ENCODE data around the gene PPP1R26. TPM values are rescaled to one million over a fixed set of nuclear protein-coding genes. Genes with fewer than 3 reads are reported as not detected.
"Not testable (repeated sequence)": the region's sequence is repeated elsewhere in the genome, so short reads cannot be mapped to it uniquely, and the experiment has no call there.

Gene PPP1R26
- polyA plus RNA-seq, 2 donors, result 4.7 to 6.4 TPM

DNA sequence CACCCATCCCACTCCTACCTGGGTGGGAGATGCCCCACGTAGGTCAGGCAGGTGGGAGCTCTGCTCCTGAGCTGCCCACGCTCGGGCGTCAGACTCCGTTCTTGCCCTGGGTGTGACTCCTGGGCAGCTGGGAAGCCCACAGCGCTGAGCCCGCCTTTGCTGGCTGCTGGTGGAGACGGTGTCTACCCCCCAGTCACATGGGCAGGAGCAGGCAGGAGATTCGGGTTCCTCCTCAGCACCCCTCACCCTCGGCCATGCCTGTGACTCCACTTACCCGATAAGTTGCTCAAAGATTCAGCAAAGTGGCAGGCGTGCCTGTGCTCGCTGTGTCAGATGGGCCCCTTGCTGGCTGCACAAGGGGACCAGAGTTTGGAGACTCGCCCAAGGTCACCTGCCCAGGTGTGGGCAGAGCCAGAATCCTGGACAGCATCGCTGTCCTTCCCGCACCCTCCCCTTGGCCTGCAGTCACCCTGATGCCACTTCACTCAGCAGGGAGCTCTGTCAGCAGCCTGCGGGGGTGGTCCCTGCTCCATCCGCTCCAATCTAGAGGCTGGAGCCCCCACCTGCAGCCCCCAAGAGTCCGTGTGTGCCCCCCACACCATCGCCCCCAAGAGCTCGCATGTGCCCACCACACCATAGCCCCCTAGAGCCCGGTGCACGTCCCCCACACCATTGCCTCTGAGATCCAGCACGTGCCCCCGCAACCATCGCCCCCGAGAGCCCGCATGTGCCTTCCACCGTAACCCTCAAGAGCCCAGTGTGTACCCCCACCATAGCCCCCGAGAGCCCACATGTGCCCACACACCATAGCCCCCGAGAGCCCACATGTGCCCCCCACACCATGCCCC is 45.9 kb downstream of the PPP1R26 start:
- H3K9me3 ChIP-seq (ENCODE audit: control insufficient read depth in 2 of 2, insufficient read depth in 1 of 2, low read depth in 1 of 2, low read length in 1 of 2), result no peaks in the 10 kb centered on the region
- WGBS, 2 donors, result 80 to 81% methylated on average over 31 of the region's 31 CpGs
- H3K27ac ChIP-seq (ENCODE audit: low read depth in 2 of 2, low read length in 1 of 2), result no peak overlapping the region
- H3K36me3 ChIP-seq (ENCODE audit: control insufficient read depth in 2 of 2, insufficient read depth in 2 of 2, low read length in 1 of 2), result no peaks in the 10 kb centered on the region
- no peaks in the 10 kb centered on the region for H3K27me3 ChIP-seq (ENCODE audit: control insufficient read depth in 1 of 2, insufficient read depth in 2 of 2, low read length in 2 of 2)
- no peak overlapping the region for H3K4me3 ChIP-seq (ENCODE audit: low read depth in 1 of 2, low read length in 2 of 2)
- no peaks in the 10 kb centered on the region for H3K4me1 ChIP-seq (ENCODE audit: control insufficient read depth in 2 of 2, insufficient read depth in 2 of 2, low read length in 1 of 2)

GRCh38 chr9:135526089-135526729 is 46.6 kb downstream of the PPP1R26 start:
- H3K9me3 ChIP-seq (ENCODE audit: control insufficient read depth in 2 of 2, insufficient read depth in 1 of 2, low read depth in 1 of 2, low read length in 1 of 2), result no peaks in the 10 kb centered on the region
- WGBS, 2 donors, result 72 to 74% methylated on average over 10 to 11 of the region's 11 CpGs

GRCh38 chr9:135526730-135527571 is 47.4 kb downstream of the PPP1R26 start:
- H3K9me3 ChIP-seq (ENCODE audit: control insufficient read depth in 2 of 2, insufficient read depth in 1 of 2, low read depth in 1 of 2, low read length in 1 of 2), result no peaks in the 10 kb centered on the region
- H3K36me3 ChIP-seq (ENCODE audit: control insufficient read depth in 2 of 2, insufficient read depth in 2 of 2, low read length in 1 of 2), result no peaks in the 10 kb centered on the region
- H3K27ac ChIP-seq (ENCODE audit: low read depth in 2 of 2, low read length in 1 of 2), result no peak overlapping the region
- H3K27me3 ChIP-seq (ENCODE audit: control insufficient read depth in 1 of 2, insufficient read depth in 2 of 2, low read length in 2 of 2), result no peaks in the 10 kb centered on the region
- H3K4me3 ChIP-seq (ENCODE audit: low read depth in 1 of 2, low read length in 2 of 2), result no peak overlapping the region
- no peaks in the 10 kb centered on the region for H3K4me1 ChIP-seq (ENCODE audit: control insufficient read depth in 2 of 2, insufficient read depth in 2 of 2, low read length in 1 of 2)
- 61 to 65% methylated on average over 30 of the region's 30 CpGs for WGBS, 2 donors

More at GRCh38 chr9:135526089-135526729, 46.6 kb downstream of the PPP1R26 start:
- H3K27ac ChIP-seq (ENCODE audit: low read depth in 2 of 2, low read length in 1 of 2), result no peak overlapping the region
- no peaks in the 10 kb centered on the region for H3K27me3 ChIP-seq (ENCODE audit: control insufficient read depth in 1 of 2, insufficient read depth in 2 of 2, low read length in 2 of 2)
- no peak overlapping the region for H3K4me3 ChIP-seq (ENCODE audit: low read depth in 1 of 2, low read length in 2 of 2)
- no peaks in the 10 kb centered on the region for H3K4me1 ChIP-seq (ENCODE audit: control insufficient read depth in 2 of 2, insufficient read depth in 2 of 2, low read length in 1 of 2)
- no peaks in the 10 kb centered on the region for H3K36me3 ChIP-seq (ENCODE audit: control insufficient read depth in 2 of 2, insufficient read depth in 2 of 2, low read length in 1 of 2)

DNA sequence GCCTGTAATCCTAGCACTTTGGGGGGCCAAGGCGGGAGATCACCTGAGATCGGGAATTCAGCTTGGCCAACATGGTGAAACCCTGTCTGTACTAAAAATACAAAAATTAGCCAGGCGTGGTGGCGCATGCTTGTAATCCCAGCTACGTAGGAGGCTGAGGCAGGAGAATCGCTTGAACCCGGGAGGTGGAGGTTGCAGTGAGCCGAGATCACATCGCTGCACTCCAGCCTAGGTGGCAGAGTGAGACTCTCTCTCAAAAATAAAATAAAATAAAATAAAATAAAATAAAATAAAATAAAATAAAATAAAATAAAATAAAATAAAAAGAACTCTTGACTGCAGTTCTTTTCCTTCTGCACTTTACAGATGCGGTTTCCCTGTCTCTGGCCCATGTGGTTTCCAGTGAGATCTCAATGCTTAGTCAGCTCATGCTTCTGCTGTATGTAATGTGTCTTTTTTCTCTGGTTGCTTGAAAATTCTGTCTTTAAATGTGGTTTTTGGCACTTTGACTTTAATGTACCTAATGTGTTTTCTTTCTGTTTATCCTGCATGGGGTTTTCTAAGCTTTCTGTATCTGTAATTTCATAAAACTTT is 49.4 kb downstream of the PPP1R26 start:
- not testable (repeated sequence) for H3K4me3 ChIP-seq (ENCODE audit: low read depth in 1 of 2, low read length in 2 of 2); H3K36me3 ChIP-seq (ENCODE audit: control insufficient read depth in 2 of 2, insufficient read depth in 2 of 2, low read length in 1 of 2); H3K27ac ChIP-seq (ENCODE audit: low read depth in 2 of 2, low read length in 1 of 2); H3K27me3 ChIP-seq (ENCODE audit: control insufficient read depth in 1 of 2, insufficient read depth in 2 of 2, low read length in 2 of 2); H3K9me3 ChIP-seq (ENCODE audit: control insufficient read depth in 2 of 2, insufficient read depth in 1 of 2, low read depth in 1 of 2, low read length in 1 of 2); H3K4me1 ChIP-seq (ENCODE audit: control insufficient read depth in 2 of 2, insufficient read depth in 2 of 2, low read length in 1 of 2)
- 93 to 94% methylated on average over 10 of the region's 10 CpGs for WGBS, 2 donors

DNA sequence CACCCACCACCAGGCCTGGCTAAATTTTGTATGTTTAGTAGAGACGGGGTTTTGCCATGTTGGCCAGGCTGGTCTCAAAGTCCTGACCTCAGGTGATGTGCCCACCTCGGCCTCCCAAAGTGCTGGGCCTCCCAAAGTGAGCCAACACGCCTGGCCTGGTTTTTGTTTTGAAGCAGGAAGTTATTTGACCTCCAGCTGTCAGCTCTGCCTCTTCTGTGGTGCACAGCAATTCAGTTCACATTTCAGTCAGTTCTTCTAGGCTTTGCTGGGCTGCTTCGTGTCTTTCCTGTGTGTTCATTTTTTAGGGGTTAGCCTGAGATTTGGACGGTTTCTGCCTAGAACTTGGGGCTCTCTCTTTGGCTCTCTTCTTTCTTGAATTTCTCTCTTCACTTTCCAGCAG is 50.6 kb downstream of the PPP1R26 start:
- H3K4me1 ChIP-seq (ENCODE audit: control insufficient read depth in 2 of 2, insufficient read depth in 2 of 2, low read length in 1 of 2), result no peaks in the 10 kb centered on the region
- no peaks in the 10 kb centered on the region for H3K27me3 ChIP-seq (ENCODE audit: control insufficient read depth in 1 of 2, insufficient read depth in 2 of 2, low read length in 2 of 2)
- H3K27ac ChIP-seq (ENCODE audit: low read depth in 2 of 2, low read length in 1 of 2), result no peak overlapping the region
- WGBS, 2 donors, result 70 to 74% methylated on average over 5 of the region's 5 CpGs
- H3K4me3 ChIP-seq (ENCODE audit: low read depth in 1 of 2, low read length in 2 of 2), result no peak overlapping the region
- no peaks in the 10 kb centered on the region for H3K9me3 ChIP-seq (ENCODE audit: control insufficient read depth in 2 of 2, insufficient read depth in 1 of 2, low read depth in 1 of 2, low read length in 1 of 2)
- no peaks in the 10 kb centered on the region for H3K36me3 ChIP-seq (ENCODE audit: control insufficient read depth in 2 of 2, insufficient read depth in 2 of 2, low read length in 1 of 2)

GRCh38 chr9:135531096-135531495 is 51.5 kb downstream of the PPP1R26 start:
- H3K4me3 ChIP-seq (ENCODE audit: low read depth in 1 of 2, low read length in 2 of 2), result no peak overlapping the region
- no peaks in the 10 kb centered on the region for H3K27me3 ChIP-seq (ENCODE audit: control insufficient read depth in 1 of 2, insufficient read depth in 2 of 2, low read length in 2 of 2)
- no peaks in the 10 kb centered on the region for H3K4me1 ChIP-seq (ENCODE audit: control insufficient read depth in 2 of 2, insufficient read depth in 2 of 2, low read length in 1 of 2)
- no peaks in the 10 kb centered on the region for H3K9me3 ChIP-seq (ENCODE audit: control insufficient read depth in 2 of 2, insufficient read depth in 1 of 2, low read depth in 1 of 2, low read length in 1 of 2)
- no peaks in the 10 kb centered on the region for H3K36me3 ChIP-seq (ENCODE audit: control insufficient read depth in 2 of 2, insufficient read depth in 2 of 2, low read length in 1 of 2)
- H3K27ac ChIP-seq (ENCODE audit: low read depth in 2 of 2, low read length in 1 of 2), result no peak overlapping the region
- 89 to 91% methylated on average over 10 of the region's 10 CpGs for WGBS, 2 donors

GRCh38 chr9:135533113-135533512 is 53.5 kb downstream of the PPP1R26 start:
- Histone ChIP-seq H3K27ac (ENCODE audit: low read depth in 2 of 2, low read length in 1 of 2) (no peak overlapping the region), H3K36me3 (ENCODE audit: control insufficient read depth in 2 of 2, insufficient read depth in 2 of 2, low read length in 1 of 2) (no peaks in the 10 kb centered on the region), H3K4me3 (ENCODE audit: low read depth in 1 of 2, low read length in 2 of 2) (no peak overlapping the region), H3K9me3 (ENCODE audit: control insufficient read depth in 2 of 2, insufficient read depth in 1 of 2, low read depth in 1 of 2, low read length in 1 of 2) (no peaks in the 10 kb centered on the region), H3K27me3 (ENCODE audit: control insufficient read depth in 1 of 2, insufficient read depth in 2 of 2, low read length in 2 of 2) (no peaks in the 10 kb centered on the region), H3K4me1 (ENCODE audit: control insufficient read depth in 2 of 2, insufficient read depth in 2 of 2, low read length in 1 of 2) (no peaks in the 10 kb centered on the region)
- 90 to 91% methylated on average over 3 of the region's 3 CpGs for whole genome bisulfite sequencing, 2 donors

DNA sequence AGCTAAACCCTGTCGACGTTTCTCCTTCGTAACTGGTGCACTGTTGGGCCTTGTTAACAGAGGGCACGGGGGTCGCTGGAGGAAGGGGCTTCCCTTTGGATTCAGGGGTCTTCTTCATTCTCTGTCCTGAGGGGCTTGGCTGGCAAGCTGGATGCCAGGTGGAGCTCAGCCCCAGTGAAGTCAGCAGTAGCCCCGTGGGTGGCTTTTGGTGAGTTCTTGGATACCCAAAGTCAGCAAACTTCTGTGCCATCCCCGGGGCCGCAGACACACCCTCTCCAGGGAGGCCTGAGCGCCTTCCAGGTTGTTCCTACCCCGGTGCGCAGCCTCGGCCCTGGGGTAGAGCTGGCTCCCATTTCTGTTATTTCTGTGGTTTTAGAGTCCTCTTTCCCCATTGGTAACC is 54.1 kb downstream of the PPP1R26 start:
- H3K4me1 ChIP-seq (ENCODE audit: control insufficient read depth in 2 of 2, insufficient read depth in 2 of 2, low read length in 1 of 2), result no peaks in the 10 kb centered on the region
- no peaks in the 10 kb centered on the region for H3K9me3 ChIP-seq (ENCODE audit: control insufficient read depth in 2 of 2, insufficient read depth in 1 of 2, low read depth in 1 of 2, low read length in 1 of 2)
- WGBS, 2 donors, result 90% methylated on average over 12 of the region's 12 CpGs
- no peak overlapping the region for H3K27ac ChIP-seq (ENCODE audit: low read depth in 2 of 2, low read length in 1 of 2)
- H3K4me3 ChIP-seq (ENCODE audit: low read depth in 1 of 2, low read length in 2 of 2), result no peak overlapping the region
- H3K27me3 ChIP-seq (ENCODE audit: control insufficient read depth in 1 of 2, insufficient read depth in 2 of 2, low read length in 2 of 2), result no peaks in the 10 kb centered on the region
- no peaks in the 10 kb centered on the region for H3K36me3 ChIP-seq (ENCODE audit: control insufficient read depth in 2 of 2, insufficient read depth in 2 of 2, low read length in 1 of 2)

- not testable (repeated sequence) for H3K27me3 ChIP-seq (ENCODE audit: control insufficient read depth in 1 of 2, insufficient read depth in 2 of 2, low read length in 2 of 2); H3K4me3 ChIP-seq (ENCODE audit: low read depth in 1 of 2, low read length in 2 of 2); H3K36me3 ChIP-seq (ENCODE audit: control insufficient read depth in 2 of 2, insufficient read depth in 2 of 2, low read length in 1 of 2); H3K27ac ChIP-seq (ENCODE audit: low read depth in 2 of 2, low read length in 1 of 2); H3K4me1 ChIP-seq (ENCODE audit: control insufficient read depth in 2 of 2, insufficient read depth in 2 of 2, low read length in 1 of 2); H3K9me3 ChIP-seq (ENCODE audit: control insufficient read depth in 2 of 2, insufficient read depth in 1 of 2, low read depth in 1 of 2, low read length in 1 of 2)
- WGBS, 2 donors, result 28 to 32% methylated on average over 10 of the region's 10 CpGs
Measured at GRCh38 chr9:135534192-135534711, 54.7 kb downstream of the PPP1R26 start.

All from esophagus (tissue), 2 donors.